Thymus (tissue), 11 donors: ENCODE measurements around the gene CDK14. TPM values are rescaled to one million over a fixed set of nuclear protein-coding genes. Genes with fewer than 3 reads are reported as not detected.

Source experiments
- DNase-seq, 9 donors: peaks; one replicate each; pipeline ENCODE4 v3.0.0-alpha.2; 2013; ENCODE audit warnings: low spot score in 9 of 9, low read depth in 6 of 9, missing footprints in 1 of 9
- H3K27ac ChIP-seq, 2 donors: one replicate each; pipeline ENCODE4 v1.5.1; 2013; ENCODE audit warnings: control low read depth in 1 of 2, low read depth in 1 of 2, low read length in 1 of 2, mild to moderate bottlenecking in 1 of 2, moderate library complexity in 1 of 2
- H3K27me3 ChIP-seq, 2 donors: one replicate each; pipeline ENCODE4 v1.5.1; 2013; ENCODE audit warnings: low read length in 1 of 2; ENCODE audit not compliant: control insufficient read depth in 2 of 2, insufficient read depth in 1 of 2
- H3K36me3 ChIP-seq, 2 donors: one replicate each; pipeline ENCODE4 v1.5.1; 2013; ENCODE audit warnings: low read length in 1 of 2, mild to moderate bottlenecking in 1 of 2, moderate library complexity in 1 of 2; ENCODE audit not compliant: control insufficient read depth in 2 of 2, insufficient read depth in 2 of 2
- H3K4me1 ChIP-seq, 2 donors: one replicate each; pipeline ENCODE4 v1.5.1; 2013; ENCODE audit warnings: low read length in 2 of 2; ENCODE audit not compliant: control insufficient read depth in 2 of 2, insufficient read depth in 2 of 2
- H3K4me3 ChIP-seq, 2 donors: one replicate each; pipeline ENCODE4 v1.5.1; 2013; ENCODE audit warnings: low read length in 2 of 2, control low read depth in 1 of 2, mild to moderate bottlenecking in 1 of 2
- H3K9me3 ChIP-seq, 2 donors: one replicate each; pipeline ENCODE4 v1.5.1; 2013; ENCODE audit warnings: low read length in 1 of 2, mild to moderate bottlenecking in 1 of 2; ENCODE audit not compliant: control insufficient read depth in 2 of 2, insufficient read depth in 1 of 2
- WGBS: extraction: QIAGEN DNeasy Blood & Tissue Kit; methylation state at CpG from one replicate; pipeline ENCODE4 v1.1.7; 2013; 5-methylcytosine and 5-hydroxymethylcytosine counted together
- polyA plus RNA-seq: library from polyadenylated mRNA; stranded (reverse); fragments of 200-250 nt; gene quantifications from one replicate; pipeline ENCODE4 v1.2.3, GENCODE V29; 2013
- total RNA-seq: library from RNA; stranded (reverse); fragments of 120-200 nt; gene quantifications from one replicate; pipeline ENCODE4 v1.2.4, GENCODE V29; 2013
- donor health status: healthy.

The CDK14 gene
- total and polyA plus RNA-seq, 2 donors, result 7.6 to 9.0 TPM

DNA sequence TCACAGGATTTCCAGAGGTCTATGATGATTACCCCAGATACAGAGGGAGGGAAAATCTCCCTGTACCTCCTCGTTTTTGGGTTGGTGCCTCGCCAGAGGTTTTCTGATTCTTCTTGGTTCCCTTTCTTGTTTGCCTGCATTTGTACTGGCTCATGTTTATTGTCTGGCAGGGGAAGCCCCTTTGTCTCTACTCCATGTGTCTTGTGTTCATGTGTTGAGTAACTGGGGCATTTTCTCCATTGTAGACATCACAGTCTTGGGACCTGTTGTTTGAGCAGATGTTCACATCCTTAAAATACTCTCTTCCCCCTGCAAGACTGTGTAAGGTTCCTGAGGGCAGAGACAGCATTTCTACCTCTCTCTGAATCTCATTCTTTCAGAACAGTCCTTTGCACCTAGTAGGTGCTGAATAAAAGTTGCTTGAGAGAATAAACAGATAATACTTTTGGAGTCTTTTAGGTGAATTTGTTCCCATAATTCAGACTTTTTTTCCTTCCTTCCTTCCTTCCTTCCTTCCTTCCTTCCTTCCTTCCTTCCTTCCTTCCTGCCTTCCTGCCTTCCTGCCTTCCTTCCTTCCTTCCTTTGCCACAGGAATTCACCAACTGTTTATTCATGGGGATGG lies 25.1 kb downstream of the CDK14 start:
- Histone ChIP-seq H3K36me3 (no peaks in the 10 kb centered on the region), H3K27ac (no peak overlapping the region), H3K4me3 (no peak overlapping the region), H3K27me3 (no peaks in the 10 kb centered on the region), H3K9me3 (no peaks in the 10 kb centered on the region), H3K4me1 (no peaks in the 10 kb centered on the region)
- WGBS, result 87% methylated on average over 2 of the region's 2 CpGs
- no peak for DNase-seq

DNA sequence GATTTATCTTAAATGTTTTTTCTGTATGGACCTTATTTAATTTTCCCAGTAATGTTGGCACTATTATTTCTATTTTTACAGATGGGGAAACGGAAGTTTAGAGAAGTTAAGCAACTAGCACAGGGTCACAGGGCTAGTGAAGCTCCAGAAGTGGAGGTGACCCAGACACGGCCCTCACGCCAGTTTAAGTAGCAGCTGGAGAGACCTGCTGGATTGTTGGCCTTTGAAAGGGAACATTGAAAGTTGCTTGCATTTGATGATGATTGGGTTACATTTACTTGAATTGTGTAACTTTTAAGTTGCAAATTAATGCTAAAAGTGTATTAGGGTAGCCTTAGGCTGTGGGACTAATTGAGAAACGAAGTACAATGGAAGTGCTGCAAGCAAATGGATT lies 25.6 kb downstream of the CDK14 start:
- Histone ChIP-seq H3K36me3 (no peaks in the 10 kb centered on the region), H3K27ac (no peak overlapping the region), H3K9me3 (no peaks in the 10 kb centered on the region), H3K4me3 (no peak overlapping the region), H3K4me1 (no peaks in the 10 kb centered on the region), H3K27me3 (no peaks in the 10 kb centered on the region)
- no peak for DNase-seq
- 92% methylated on average over 4 of the region's 4 CpGs for WGBS

DNA sequence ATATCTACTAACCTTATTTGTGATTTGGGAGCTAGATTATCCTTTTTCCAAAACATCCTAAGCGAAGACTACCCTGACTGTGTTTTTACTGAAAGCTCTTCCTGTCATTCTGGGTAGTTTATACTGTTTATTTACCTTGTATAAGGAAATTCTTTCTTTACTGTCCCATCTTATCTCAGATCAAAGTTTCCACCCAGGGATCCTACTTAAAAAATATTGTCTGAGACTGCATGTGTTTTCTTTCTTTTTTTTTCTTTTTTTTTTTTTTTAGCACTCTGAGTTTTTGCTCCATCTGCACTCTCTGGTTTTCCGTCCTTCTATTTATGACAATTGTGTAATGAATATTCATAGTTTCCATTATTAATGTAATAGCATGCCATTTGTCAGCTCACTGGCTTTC lies 26.5 kb downstream of the CDK14 start:
- H3K27me3 ChIP-seq, result no peaks in the 10 kb centered on the region
- H3K4me1 ChIP-seq, result no peaks in the 10 kb centered on the region
- no peaks in the 10 kb centered on the region for H3K9me3 ChIP-seq
- DNase-seq, result no peak
- WGBS, result 94% methylated on average over 2 of the region's 2 CpGs
- no peak overlapping the region for H3K27ac ChIP-seq
- no peaks in the 10 kb centered on the region for H3K36me3 ChIP-seq
- H3K4me3 ChIP-seq, result no peak overlapping the region

DNA sequence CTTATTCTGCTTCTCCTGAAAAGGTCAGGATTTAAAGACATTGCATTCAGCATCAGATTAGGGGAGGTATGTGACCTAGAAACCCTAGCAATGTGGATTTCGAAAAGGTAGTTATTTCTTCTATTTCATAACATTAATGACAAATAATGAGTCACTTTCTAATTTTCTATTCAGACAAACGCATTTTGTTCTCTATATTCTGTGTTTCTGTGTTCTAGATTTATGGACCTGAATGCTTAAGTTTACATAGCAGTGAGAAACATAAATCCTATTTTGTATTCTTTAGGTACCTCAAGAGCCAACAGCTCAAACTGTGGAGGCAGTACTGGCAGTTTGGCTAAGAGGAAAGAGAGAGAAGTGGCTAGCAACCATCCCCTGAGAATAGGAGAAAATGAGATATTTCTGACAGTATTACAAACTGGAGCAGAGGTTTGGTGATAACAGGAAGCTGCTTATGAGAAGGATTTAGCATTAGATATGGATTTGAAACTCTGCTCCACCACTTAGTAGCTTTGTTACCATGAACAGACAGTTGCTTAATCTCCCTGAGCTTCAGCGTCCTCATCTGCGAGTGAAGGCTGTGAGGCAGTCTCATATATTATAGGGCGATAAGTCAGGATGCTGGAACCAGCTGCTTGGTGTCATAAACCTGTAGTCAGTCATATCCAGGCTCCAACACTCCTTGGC lies 28.2 kb downstream of the CDK14 start:
- Histone ChIP-seq H3K9me3 (no peaks in the 10 kb centered on the region), H3K27me3 (no peaks in the 10 kb centered on the region), H3K4me1 (no peaks in the 10 kb centered on the region), H3K4me3 (no peak overlapping the region), H3K27ac (no peak overlapping the region), H3K36me3 (no peaks in the 10 kb centered on the region)
- DNase-seq, result no peak
- WGBS, result 94% methylated on average over 5 of the region's 5 CpGs

DNA sequence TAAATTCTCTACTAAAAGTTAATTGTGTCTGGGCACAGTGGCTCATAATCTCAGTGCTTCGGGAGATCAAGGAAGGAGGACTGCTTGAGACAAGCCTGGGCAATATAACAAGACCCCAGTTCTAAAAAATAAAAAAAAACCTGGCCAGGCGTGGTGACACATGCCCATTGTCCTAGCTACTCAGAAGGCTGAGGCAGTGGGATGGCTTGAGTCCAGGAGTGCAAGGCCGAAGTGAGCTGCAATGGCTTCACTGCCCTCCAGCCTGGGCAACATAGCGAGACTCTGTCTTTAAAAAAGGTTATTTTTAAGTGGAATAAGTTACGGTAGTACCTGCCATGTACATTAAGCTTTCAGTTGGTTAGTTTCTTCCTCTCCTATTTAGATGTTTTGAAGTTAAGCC lies 28.9 kb downstream of the CDK14 start:
- 95% methylated on average over 5 of the region's 5 CpGs for WGBS
- H3K27me3 ChIP-seq, result no peaks in the 10 kb centered on the region
- no peak overlapping the region for H3K27ac ChIP-seq

DNA sequence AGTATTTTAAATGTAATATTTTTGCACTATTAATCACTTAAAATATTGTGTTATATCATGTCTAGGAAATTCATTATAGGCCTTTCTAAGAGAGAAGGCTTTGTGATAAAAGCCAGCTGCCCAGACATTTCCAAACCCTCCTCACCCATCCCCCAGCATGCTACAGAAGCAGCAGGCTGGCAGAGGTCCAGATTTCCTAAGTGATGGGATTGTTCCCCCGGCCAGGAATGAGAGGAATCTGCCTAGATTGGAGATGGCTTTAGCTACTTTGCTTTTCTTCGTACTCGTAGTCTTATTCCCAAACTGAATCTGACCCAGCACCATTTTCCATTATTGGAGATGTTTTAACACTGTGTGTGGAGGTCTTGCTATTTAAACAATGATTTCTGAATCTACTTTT lies 29.4 kb downstream of the CDK14 start:
- H3K4me1 ChIP-seq, result no peaks in the 10 kb centered on the region
- 93% methylated on average over 3 of the region's 3 CpGs for WGBS
- no peaks in the 10 kb centered on the region for H3K9me3 ChIP-seq
- H3K4me3 ChIP-seq, result no peak overlapping the region
- H3K36me3 ChIP-seq, result no peaks in the 10 kb centered on the region
- no peak overlapping the region for H3K27ac ChIP-seq
- H3K27me3 ChIP-seq, result no peaks in the 10 kb centered on the region
- no peak for DNase-seq

More for the DNA sequence above, 28.9 kb downstream of the CDK14 start:
- Histone ChIP-seq H3K4me3 (no peak overlapping the region), H3K36me3 (no peaks in the 10 kb centered on the region), H3K4me1 (no peaks in the 10 kb centered on the region), H3K9me3 (no peaks in the 10 kb centered on the region)
- DNase-seq, result no peak

DNA sequence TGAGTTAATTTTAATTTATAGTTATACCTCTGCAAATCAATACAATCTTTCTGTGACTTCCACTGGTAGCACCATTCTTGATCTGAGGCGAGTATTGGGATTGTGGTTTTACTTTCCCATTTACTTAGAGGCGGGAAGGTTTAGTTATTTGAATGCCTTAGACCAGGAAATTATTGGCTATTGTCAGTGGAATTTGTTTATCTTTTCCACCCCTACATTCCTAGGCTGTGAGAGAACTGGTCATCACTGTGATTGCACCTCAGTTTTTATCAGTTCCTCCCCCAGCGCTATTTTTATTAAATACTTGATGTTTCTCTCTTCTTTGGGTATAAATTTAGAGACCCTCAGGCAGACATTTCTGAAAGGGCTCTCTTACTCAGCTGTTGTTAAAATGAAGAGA lies 29.9 kb downstream of the CDK14 start:
- H3K4me3 ChIP-seq, result no peak overlapping the region

DNA sequence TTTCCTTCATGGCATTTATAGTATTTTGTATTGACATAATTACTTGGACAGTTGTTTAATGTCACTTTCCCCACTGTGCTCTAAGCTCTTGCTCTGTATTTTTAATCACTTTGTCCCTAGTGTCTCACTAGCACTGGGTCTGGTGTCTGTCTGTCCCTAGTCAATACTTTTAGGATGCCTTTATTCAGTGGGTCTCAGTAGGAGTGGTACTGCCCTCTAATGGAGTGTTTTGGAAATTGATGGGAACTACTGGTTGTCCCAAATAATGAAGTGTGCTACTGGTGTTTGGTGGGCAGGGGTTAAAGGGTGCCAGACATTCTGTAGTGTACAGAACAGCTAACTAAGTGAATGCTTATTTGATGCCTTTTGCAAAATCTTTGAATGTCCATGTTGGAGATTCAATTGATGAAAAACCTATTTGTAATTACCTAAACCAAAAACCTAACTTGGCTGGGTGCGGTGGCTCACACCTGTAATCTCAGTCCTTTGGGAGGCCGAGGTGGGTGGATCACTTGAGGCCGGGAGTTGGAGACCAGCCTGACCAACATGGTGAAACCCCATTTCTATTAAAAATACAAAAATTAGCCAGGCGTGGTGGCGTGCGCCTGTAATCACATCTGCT lies 33.3 kb downstream of the CDK14 start:
- no peaks in the 10 kb centered on the region for H3K4me1 ChIP-seq
- no peaks in the 10 kb centered on the region for H3K9me3 ChIP-seq
- no peak overlapping the region for H3K27ac ChIP-seq
- H3K27me3 ChIP-seq, result no peaks in the 10 kb centered on the region
- no peak overlapping the region for H3K4me3 ChIP-seq
- no peaks in the 10 kb centered on the region for H3K36me3 ChIP-seq
- DNase-seq, result peak in 2 of 9 donors; percentile 5 to 12
- 99% methylated on average over 6 of the region's 6 CpGs for WGBS

More for the DNA sequence above, 29.9 kb downstream of the CDK14 start:
- Histone ChIP-seq H3K27ac (no peak overlapping the region), H3K36me3 (no peaks in the 10 kb centered on the region), H3K4me1 (no peaks in the 10 kb centered on the region), H3K9me3 (no peaks in the 10 kb centered on the region), H3K27me3 (no peaks in the 10 kb centered on the region)
- no peak for DNase-seq
- WGBS, result 92% methylated on average over 3 of the region's 3 CpGs

DNA sequence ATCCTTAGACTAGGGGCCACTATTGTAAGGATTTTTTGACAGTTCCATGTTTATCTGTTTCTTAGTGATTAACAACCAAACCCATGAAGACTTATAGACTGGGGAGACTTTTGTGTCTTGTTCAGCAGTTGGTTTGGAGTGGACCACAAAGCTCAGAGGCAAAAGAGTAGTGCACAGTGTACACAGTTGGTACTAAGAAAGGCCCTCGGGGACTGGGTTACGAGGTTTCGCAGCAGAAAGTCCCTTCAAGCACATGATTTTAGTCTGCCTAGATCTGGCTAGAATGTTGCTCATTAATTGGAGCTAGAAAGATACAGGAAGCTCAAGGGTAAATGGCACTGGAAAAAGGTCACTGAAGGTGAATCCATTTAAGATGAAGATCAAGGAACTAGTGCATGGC lies 35.4 kb downstream of the CDK14 start:
- Histone ChIP-seq H3K4me3 (no peak overlapping the region), H3K27ac (no peak overlapping the region), H3K36me3 (no peaks in the 10 kb centered on the region), H3K27me3 (no peaks in the 10 kb centered on the region), H3K9me3 (no peaks in the 10 kb centered on the region), H3K4me1 (no peaks in the 10 kb centered on the region)
- DNase-seq, result no peak
- WGBS, result 98% methylated on average over 3 of the region's 3 CpGs
